HFF-Myc (cell line): ENCODE measurements around the gene LARP6.

Experiments used
- DNase-seq: peaks from one replicate; pipeline ENCODE4 v3.0.0-alpha.2; 2011; ENCODE audit warnings: low read depth; ENCODE audit errors: extremely low read depth
- H3K4me3 ChIP-seq: replicated peaks from 2 replicates; pipeline ENCODE4 v1.5.1; 2011; ENCODE audit warnings: low read depth, mild to moderate bottlenecking, control low read depth, low read length
- TF ChIP-seq, protein P1 (sequence below): IDR thresholded peaks from 2 replicates; pipeline ENCODE4 v1.5.1; 2012; ENCODE audit warnings: mild to moderate bottlenecking, low read depth, low read length, control low read depth; ENCODE audit errors: missing control alignments

LARP6 gene

DNA sequence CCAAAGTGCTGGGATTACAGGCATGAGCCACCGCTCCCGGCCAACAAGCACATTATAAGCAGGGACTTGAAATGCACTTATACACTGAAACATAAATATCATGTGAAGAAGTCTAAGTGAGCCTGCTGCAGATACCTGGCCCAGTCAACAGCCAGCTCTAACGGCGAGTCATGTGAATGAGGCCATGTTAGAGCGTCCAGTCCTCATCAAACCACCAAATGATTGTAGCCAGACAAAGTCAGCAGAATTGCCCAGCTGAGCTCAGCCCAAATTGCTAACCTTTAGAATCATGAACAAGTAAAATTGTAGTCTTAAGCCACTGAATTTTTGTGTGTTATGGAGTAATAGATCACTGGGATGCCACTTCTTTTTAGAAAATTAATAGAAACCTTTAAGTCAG, 52.8 kb downstream of the LARP6 start:
- no peak for DNase-seq
- no peak overlapping the region for H3K4me3 ChIP-seq
- TF ChIP-seq, protein P1, sequence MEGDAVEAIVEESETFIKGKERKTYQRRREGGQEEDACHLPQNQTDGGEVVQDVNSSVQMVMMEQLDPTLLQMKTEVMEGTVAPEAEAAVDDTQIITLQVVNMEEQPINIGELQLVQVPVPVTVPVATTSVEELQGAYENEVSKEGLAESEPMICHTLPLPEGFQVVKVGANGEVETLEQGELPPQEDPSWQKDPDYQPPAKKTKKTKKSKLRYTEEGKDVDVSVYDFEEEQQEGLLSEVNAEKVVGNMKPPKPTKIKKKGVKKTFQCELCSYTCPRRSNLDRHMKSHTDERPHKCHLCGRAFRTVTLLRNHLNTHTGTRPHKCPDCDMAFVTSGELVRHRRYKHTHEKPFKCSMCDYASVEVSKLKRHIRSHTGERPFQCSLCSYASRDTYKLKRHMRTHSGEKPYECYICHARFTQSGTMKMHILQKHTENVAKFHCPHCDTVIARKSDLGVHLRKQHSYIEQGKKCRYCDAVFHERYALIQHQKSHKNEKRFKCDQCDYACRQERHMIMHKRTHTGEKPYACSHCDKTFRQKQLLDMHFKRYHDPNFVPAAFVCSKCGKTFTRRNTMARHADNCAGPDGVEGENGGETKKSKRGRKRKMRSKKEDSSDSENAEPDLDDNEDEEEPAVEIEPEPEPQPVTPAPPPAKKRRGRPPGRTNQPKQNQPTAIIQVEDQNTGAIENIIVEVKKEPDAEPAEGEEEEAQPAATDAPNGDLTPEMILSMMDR = no peak

GRCh38 chr15:70799667-70800450, 54.1 kb downstream of the LARP6 start:
- DNase-seq = no peak
- TF ChIP-seq, protein P1 = no peak
- H3K4me3 ChIP-seq = no peak overlapping the region

DNA sequence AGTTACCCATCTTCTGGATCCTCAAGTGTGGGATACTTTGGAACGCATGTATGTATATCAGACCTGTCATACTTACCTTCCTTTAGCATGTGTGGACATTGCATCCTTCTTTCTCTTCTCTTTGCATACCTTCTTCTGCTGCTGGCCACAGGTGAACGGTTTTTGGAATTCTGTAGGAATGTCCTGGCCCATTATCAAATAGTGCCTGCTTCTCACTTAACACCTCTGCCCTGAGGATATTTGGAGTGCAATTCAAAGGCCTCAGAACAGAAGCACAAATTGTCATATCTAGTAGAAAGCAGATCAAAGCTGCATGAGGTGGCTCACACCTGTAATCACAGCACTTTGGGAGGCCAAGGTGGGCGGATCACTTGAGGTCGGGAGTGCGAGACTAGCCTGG, 56.5 kb downstream of the LARP6 start:
- TF ChIP-seq, protein P1 = no peak
- DNase-seq = no peak
- no peak overlapping the region for H3K4me3 ChIP-seq

GRCh38 chr15:70796516-70797310, 57.2 kb downstream of the LARP6 start:
- no peak overlapping the region for H3K4me3 ChIP-seq
- no peak for DNase-seq
- TF ChIP-seq, protein P1 = no peak

DNA sequence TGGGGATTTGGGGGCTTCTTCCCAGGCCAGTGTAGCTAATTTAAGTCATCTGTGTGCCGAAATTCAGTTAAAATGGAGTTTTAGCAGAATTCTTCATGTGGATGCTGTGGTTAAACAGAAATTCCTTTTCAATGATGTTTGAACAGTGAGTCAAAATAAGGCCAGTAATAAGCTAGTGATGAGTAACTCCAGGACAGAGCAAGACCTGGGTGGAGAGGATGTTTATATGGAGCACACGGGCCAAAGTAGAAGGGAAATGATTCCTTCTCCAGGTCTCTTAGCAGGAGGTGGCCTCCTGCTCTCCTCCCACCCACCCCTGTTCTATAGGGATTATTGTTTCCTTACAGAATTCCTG, 58.7 kb downstream of the LARP6 start:
- TF ChIP-seq, protein P1 = no peak
- 0 out of 2 replicates have a peak overlapping the region, but pooled peaks have one; percentile 3 for H3K4me3 ChIP-seq
- DNase-seq = peak; percentile 97

DNA sequence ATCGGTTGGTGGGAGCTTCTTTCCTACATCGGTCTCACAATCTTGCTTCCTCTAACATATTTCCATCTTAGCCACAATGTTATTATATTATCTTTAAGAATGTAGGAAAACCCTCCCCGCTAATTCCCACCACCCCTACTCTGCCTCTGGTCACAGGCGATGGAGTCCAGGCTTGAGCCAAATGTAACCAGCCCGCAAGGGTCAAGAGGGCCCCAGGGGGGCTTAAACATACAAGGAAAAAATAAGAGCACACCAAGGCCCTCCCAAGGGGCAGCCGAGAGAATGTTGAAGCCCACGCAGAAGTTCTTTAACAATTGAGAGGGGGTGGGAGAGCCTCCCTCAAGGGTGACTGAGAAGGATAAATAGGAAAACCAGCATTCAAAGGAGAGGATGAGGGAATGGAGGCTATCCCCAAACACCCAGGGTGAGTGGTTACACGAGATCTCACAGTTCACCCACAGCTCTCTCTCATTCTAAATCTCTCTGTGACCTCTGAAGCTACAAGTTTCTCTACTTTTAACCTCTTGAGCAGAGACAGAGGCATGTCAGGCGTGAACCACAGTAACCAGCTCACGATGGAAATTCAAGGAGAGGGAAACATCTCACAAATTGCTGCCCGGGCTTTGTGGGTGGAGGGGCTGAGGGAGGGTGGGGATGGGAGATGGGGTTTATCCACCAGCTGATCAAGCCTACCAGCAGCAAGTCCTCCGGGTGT, 59.2 kb downstream of the LARP6 start:
- DNase-seq = no peak
- TF ChIP-seq, protein P1 = no peak
- H3K4me3 ChIP-seq = 0 out of 2 replicates have a peak overlapping the region, but pooled peaks have one; percentile 8
